GM06990 (cell line): Measurements from ENCODE around the gene DENND5B.

ENCODE experiments used
- DNase-seq: peaks from one replicate; pipeline ENCODE4 v3.0.0-alpha.2; 2011; ENCODE audit not compliant: insufficient read length; ENCODE audit errors: extremely low read depth
- H3K27me3 ChIP-seq: replicated peaks from 2 replicates; pipeline ENCODE4 v1.6.0; 2011; ENCODE audit warnings: low read length; ENCODE audit not compliant: control insufficient read depth, insufficient read depth
- H3K36me3 ChIP-seq: 2 replicates; pipeline ENCODE4 v1.5.1; 2011; ENCODE audit warnings: low read length; ENCODE audit not compliant: control insufficient read depth, insufficient read depth
- H3K4me3 ChIP-seq: replicated peaks from 2 replicates; pipeline ENCODE4 v1.5.1; 2011; ENCODE audit warnings: low read depth, mild to moderate bottlenecking, control low read depth, low read length
- TF ChIP-seq, protein P1 (sequence below): IDR thresholded peaks from 2 replicates; pipeline ENCODE4 v1.5.1; 2011; ENCODE audit warnings: low read length, control low read depth, mild to moderate bottlenecking, inconsistent platforms; ENCODE audit not compliant: insufficient read depth, poor library complexity, severe bottlenecking

Gene DENND5B

DNA sequence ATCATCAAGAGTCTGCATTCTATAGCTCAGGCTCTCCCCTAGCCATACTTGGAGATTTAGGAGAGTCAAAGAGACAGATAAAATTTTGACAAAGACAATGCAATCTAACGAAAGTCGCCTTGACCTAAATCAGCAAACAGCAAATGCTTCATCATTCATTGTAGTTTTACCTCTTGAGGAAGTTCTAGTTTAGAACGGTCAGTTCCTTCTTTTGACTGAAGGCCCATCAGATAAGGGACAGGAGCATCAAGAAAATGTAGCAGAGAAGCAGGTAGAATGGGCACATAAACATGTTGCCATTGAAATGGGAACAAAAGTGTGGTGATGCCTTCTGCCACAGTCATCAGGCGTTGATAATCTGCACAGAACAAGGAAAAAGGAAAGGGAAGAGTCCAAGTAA, 130.9 kb downstream of the DENND5B start:
- TF ChIP-seq, protein P1, sequence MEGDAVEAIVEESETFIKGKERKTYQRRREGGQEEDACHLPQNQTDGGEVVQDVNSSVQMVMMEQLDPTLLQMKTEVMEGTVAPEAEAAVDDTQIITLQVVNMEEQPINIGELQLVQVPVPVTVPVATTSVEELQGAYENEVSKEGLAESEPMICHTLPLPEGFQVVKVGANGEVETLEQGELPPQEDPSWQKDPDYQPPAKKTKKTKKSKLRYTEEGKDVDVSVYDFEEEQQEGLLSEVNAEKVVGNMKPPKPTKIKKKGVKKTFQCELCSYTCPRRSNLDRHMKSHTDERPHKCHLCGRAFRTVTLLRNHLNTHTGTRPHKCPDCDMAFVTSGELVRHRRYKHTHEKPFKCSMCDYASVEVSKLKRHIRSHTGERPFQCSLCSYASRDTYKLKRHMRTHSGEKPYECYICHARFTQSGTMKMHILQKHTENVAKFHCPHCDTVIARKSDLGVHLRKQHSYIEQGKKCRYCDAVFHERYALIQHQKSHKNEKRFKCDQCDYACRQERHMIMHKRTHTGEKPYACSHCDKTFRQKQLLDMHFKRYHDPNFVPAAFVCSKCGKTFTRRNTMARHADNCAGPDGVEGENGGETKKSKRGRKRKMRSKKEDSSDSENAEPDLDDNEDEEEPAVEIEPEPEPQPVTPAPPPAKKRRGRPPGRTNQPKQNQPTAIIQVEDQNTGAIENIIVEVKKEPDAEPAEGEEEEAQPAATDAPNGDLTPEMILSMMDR = no peak

GRCh38 chr12:31456562-31456961, 134.4 kb downstream of the DENND5B start:
- no peaks in the 10 kb centered on the region; the same call in 1 of the 2 replicates for H3K36me3 ChIP-seq
- TF ChIP-seq, protein P1 = no peak
- H3K4me3 ChIP-seq = no peak overlapping the region
- no peak for DNase-seq
- H3K27me3 ChIP-seq = no peaks in the 10 kb centered on the region

More for the DNA sequence above, 130.9 kb downstream of the DENND5B start:
- DNase-seq = no peak
- H3K27me3 ChIP-seq = no peaks in the 10 kb centered on the region
- H3K4me3 ChIP-seq = no peak overlapping the region
- no peaks in the 10 kb centered on the region; the same call in 1 of the 2 replicates for H3K36me3 ChIP-seq

DNA sequence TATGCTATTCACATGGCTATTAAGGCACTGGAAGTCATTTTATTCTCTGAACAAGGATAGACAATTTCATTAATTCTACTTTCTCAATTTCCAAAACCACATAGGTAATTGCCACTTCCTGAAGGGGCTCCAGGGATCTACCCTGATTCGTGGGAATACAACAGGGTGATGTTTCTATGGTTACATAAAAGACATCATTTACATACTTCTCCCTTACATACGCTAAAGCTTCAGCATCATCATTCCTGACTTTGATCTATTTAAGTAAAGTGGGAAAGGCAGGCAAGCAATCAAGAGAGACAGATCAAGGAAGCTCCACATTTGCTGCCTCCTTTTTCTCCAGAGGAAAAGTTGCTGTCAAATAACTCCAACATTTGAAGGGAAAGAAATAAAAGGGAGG, 146.2 kb downstream of the DENND5B start:
- TF ChIP-seq, protein P1 = no peak
- Histone ChIP-seq H3K36me3 (no peaks in the 10 kb centered on the region), H3K27me3 (no peaks in the 10 kb centered on the region), H3K4me3 (no peak overlapping the region)
- DNase-seq = no peak

DNA sequence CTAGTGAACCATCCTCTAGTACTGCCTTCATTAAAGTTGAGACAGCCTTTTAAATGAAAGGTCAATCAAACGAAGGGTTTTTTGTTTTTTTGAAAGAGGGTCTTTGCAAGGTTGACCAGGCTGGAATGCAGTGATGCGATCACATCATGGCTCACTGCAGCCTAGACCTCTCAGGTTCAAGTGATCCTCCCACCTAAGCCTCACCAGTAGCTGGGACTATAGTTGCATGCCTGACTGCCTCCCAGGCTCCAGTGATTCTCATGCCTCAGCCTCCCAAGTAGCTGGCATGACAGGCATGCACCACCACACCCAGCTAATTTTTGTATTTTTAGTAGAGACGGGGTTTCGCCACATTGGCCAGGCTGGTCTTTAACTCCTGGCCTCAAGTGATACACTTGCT, 150.3 kb downstream of the DENND5B start:
- Histone ChIP-seq H3K4me3 (no peak overlapping the region), H3K27me3 (no peaks in the 10 kb centered on the region), H3K36me3 (no peaks in the 10 kb centered on the region)
- TF ChIP-seq, protein P1 = no peak
- no peak for DNase-seq

GRCh38 chr12:31440134-31440533, 150.8 kb downstream of the DENND5B start:
- H3K27me3 ChIP-seq = no peaks in the 10 kb centered on the region
- H3K36me3 ChIP-seq = no peaks in the 10 kb centered on the region
- DNase-seq = no peak
- no peak overlapping the region for H3K4me3 ChIP-seq
- TF ChIP-seq, protein P1 = no peak

- no peaks in the 10 kb centered on the region for H3K36me3 ChIP-seq
- no peaks in the 10 kb centered on the region for H3K27me3 ChIP-seq
- TF ChIP-seq, protein P1 = no peak
- no peak overlapping the region for H3K4me3 ChIP-seq
- no peak for DNase-seq
Measured at GRCh38 chr12:31431721-31432240, 159.2 kb downstream of the DENND5B start.
